Measurements from ENCODE around the gene MAP3K21. TPM values are rescaled to one million over a fixed set of nuclear protein-coding genes. Genes with fewer than 3 reads are reported as not detected.

Gene MAP3K21
- polyA plus RNA-seq, 1 of the 3 experiments (the other 2 are of a cell fraction) = 0.33 TPM

- Histone ChIP-seq H3K4me2 (no peak overlapping the region), H3K4me3 (ENCODE audit: low read depth in 2 of 2, low read length in 1 of 2) (no peak overlapping the region), H3K27me3 (ENCODE audit: insufficient read depth) (no peaks in the 10 kb centered on the region), H3K4me1 (ENCODE audit: control insufficient read depth in 1 of 2, insufficient read depth in 2 of 2, low read depth in 1 of 2, low read length in 1 of 2) (no peaks in the 10 kb centered on the region; a peak in 1 of 4 replicates), H3K9ac (no peak overlapping the region), H4K20me1 (ENCODE audit: insufficient read depth) (no peaks in the 10 kb centered on the region), H3K79me2 (ENCODE audit: insufficient read depth) (no peaks in the 10 kb centered on the region), H3K27ac (ENCODE audit: low read depth in 2 of 2, low read length in 1 of 2) (no peak overlapping the region), H2AFZ (ENCODE audit: low read depth) (no peak overlapping the region), H3K36me3 (replicated peaks in 1 of 2; ENCODE audit: control insufficient read depth in 1 of 2, insufficient read depth in 2 of 2, low read length in 1 of 2) (no peaks in the 10 kb centered on the region), H3K9me3 (no peaks in the 10 kb centered on the region), H3K9me2 (no peaks in the 10 kb centered on the region), H3F3A (replicated peaks; ENCODE audit: insufficient read depth) (no peaks in the 10 kb centered on the region)
- WGBS (ENCODE audit: low lambda C conversion rate) = 55% methylated on average over 3 of the region's 3 CpGs
- CTCF ChIA-PET = interaction anchor here (1.1 to 1.3 kb wide), 2 partner anchors 26 to 36 kb away, joined by 3 to 4 read pairs; no protein-coding TSS in a partner anchor
- TF ChIP-seq RXRA (IDR thresholded peaks at IDR 0.05; ENCODE audit: borderline replicate concordance, low read depth) = no peak
- no peak for TF ChIP-seq EP300 (IDR thresholded peaks at IDR 0.05; ENCODE audit: borderline replicate concordance in 1 of 2, low read depth in 1 of 2, low read length in 1 of 2)
- no peak for TF ChIP-seq FOSL2 (IDR thresholded peaks at IDR 0.05; ENCODE audit: borderline replicate concordance, low read depth)
- no peak for TF ChIP-seq MXI1 (IDR thresholded peaks at IDR 0.05; ENCODE audit: low read depth, low read length)
- no peak for TF ChIP-seq SIN3A (IDR thresholded peaks at IDR 0.05; ENCODE audit: borderline replicate concordance, low read depth, low read length)
- no peak for TF ChIP-seq EZH2phosphoT487 (IDR thresholded peaks at IDR 0.05; ENCODE audit: borderline replicate concordance, low read depth)
- TF ChIP-seq TCF12 (IDR thresholded peaks at IDR 0.05) = no peak
- TF ChIP-seq GABPA (IDR thresholded peaks at IDR 0.05; ENCODE audit: low read depth) = no peak
- TF ChIP-seq, protein P1, sequence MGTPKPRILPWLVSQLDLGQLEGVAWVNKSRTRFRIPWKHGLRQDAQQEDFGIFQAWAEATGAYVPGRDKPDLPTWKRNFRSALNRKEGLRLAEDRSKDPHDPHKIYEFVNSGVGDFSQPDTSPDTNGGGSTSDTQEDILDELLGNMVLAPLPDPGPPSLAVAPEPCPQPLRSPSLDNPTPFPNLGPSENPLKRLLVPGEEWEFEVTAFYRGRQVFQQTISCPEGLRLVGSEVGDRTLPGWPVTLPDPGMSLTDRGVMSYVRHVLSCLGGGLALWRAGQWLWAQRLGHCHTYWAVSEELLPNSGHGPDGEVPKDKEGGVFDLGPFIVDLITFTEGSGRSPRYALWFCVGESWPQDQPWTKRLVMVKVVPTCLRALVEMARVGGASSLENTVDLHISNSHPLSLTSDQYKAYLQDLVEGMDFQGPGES (IDR thresholded peaks at IDR 0.05; ENCODE audit: low read depth, low read length) = no peak
- no peak for TF ChIP-seq FOXM1 (IDR thresholded peaks at IDR 0.05; ENCODE audit: low read depth)
- TF ChIP-seq CHD2 (IDR thresholded peaks at IDR 0.05; ENCODE audit: low read length, partially characterized antibody) = no peak
- TF ChIP-seq JUND (IDR thresholded peaks at IDR 0.05) = no peak
- no peak for TF ChIP-seq RCOR1 (IDR thresholded peaks at IDR 0.05; ENCODE audit: low read length)
- no peak for TF ChIP-seq FOXJ3 (CRISPR knock-in tag; IDR thresholded peaks at IDR 0.05)
- TF ChIP-seq MEF2A (IDR thresholded peaks at IDR 0.05; ENCODE audit: borderline replicate concordance, low read depth) = no peak
- no peak for TF ChIP-seq PBX3 (IDR thresholded peaks at IDR 0.05)
- TF ChIP-seq SMC3 (IDR thresholded peaks at IDR 0.05; ENCODE audit: low read depth, low read length) = no peak
- POLR2A ChIA-PET = no interaction called here
- no peak for DNase-seq
These were observed 10.0 kb downstream of the MAP3K21 start for GRCh38 chr1:233337505-233337904.

DNA sequence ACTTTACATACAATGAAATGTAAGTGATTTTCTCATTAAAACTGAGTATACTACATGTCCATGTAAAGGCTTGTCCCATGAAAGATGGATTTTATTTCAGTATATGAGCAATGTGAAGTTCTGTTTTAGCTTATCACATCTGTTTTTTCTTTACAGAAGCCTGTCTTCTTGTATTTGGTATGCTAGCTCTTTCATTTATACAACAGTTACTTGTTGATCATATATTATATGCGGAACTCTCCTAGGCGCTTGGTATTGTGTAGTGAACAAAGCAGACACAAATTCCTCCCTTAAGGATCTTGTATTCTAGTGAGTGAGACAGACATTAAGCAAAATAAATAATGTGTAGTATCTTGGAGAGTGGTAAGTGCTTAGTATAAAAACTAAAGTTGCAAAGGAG, 10.6 kb downstream of the MAP3K21 start:
- Histone ChIP-seq H4K20me1 (ENCODE audit: insufficient read depth) (no peaks in the 10 kb centered on the region), H3K9ac (no peak overlapping the region), H3K9me2 (no peaks in the 10 kb centered on the region), H3F3A (replicated peaks; ENCODE audit: insufficient read depth) (no peaks in the 10 kb centered on the region), H2AFZ (ENCODE audit: low read depth) (no peak overlapping the region), H3K79me2 (ENCODE audit: insufficient read depth) (no peaks in the 10 kb centered on the region), H3K27ac (ENCODE audit: low read depth in 2 of 2, low read length in 1 of 2) (no peak overlapping the region), H3K4me2 (no peak overlapping the region), H3K4me1 (ENCODE audit: control insufficient read depth in 1 of 2, insufficient read depth in 2 of 2, low read depth in 1 of 2, low read length in 1 of 2) (no peaks in the 10 kb centered on the region; a peak in 1 of 4 replicates), H3K9me3 (no peaks in the 10 kb centered on the region), H3K27me3 (ENCODE audit: insufficient read depth) (no peaks in the 10 kb centered on the region), H3K4me3 (ENCODE audit: low read depth in 2 of 2, low read length in 1 of 2) (no peak overlapping the region), H3K36me3 (replicated peaks in 1 of 2; ENCODE audit: control insufficient read depth in 1 of 2, insufficient read depth in 2 of 2, low read length in 1 of 2) (no peaks in the 10 kb centered on the region)
- POLR2A ChIA-PET = no interaction called here
- CTCF ChIA-PET = interaction anchor here (1.1 to 1.3 kb wide), 2 partner anchors 26 to 37 kb away, joined by 3 to 4 read pairs; no protein-coding TSS in a partner anchor
- TF ChIP-seq RXRA (IDR thresholded peaks at IDR 0.05; ENCODE audit: borderline replicate concordance, low read depth) = no peak
- no peak for TF ChIP-seq PBX3 (IDR thresholded peaks at IDR 0.05)
- TF ChIP-seq RCOR1 (IDR thresholded peaks at IDR 0.05; ENCODE audit: low read length) = no peak
- no peak for TF ChIP-seq CHD2 (IDR thresholded peaks at IDR 0.05; ENCODE audit: low read length, partially characterized antibody)
- TF ChIP-seq, protein P2, sequence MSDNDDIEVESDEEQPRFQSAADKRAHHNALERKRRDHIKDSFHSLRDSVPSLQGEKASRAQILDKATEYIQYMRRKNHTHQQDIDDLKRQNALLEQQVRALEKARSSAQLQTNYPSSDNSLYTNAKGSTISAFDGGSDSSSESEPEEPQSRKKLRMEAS (IDR thresholded peaks at IDR 0.05; ENCODE audit: low read depth) = no peak
- TF ChIP-seq RFX5 (IDR thresholded peaks at IDR 0.05; ENCODE audit: low read length) = no peak
- TF ChIP-seq POLR2AphosphoS5 (IDR thresholded peaks at IDR 0.05; ENCODE audit: low read depth, low read length) = no peak
- TF ChIP-seq, protein P3, sequence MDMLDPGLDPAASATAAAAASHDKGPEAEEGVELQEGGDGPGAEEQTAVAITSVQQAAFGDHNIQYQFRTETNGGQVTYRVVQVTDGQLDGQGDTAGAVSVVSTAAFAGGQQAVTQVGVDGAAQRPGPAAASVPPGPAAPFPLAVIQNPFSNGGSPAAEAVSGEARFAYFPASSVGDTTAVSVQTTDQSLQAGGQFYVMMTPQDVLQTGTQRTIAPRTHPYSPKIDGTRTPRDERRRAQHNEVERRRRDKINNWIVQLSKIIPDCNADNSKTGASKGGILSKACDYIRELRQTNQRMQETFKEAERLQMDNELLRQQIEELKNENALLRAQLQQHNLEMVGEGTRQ (IDR thresholded peaks at IDR 0.05; ENCODE audit: borderline replicate concordance, low read depth, low read length) = no peak
- TF ChIP-seq GATA2 (CRISPR knock-in tag; IDR thresholded peaks at IDR 0.05) = no peak
- no peak for TF ChIP-seq SIN3A (IDR thresholded peaks at IDR 0.05; ENCODE audit: borderline replicate concordance, low read depth, low read length)
- TF ChIP-seq ELF1 (IDR thresholded peaks at IDR 0.05) = no peak
- TF ChIP-seq, protein P1 (IDR thresholded peaks at IDR 0.05; ENCODE audit: low read depth, low read length) = no peak
- no peak for TF ChIP-seq FOXJ3 (CRISPR knock-in tag; IDR thresholded peaks at IDR 0.05)
- no peak for TF ChIP-seq FOXM1 (IDR thresholded peaks at IDR 0.05; ENCODE audit: low read depth)
- TF ChIP-seq EZH2phosphoT487 (IDR thresholded peaks at IDR 0.05; ENCODE audit: borderline replicate concordance, low read depth) = no peak
- DNase-seq = no peak
- WGBS (ENCODE audit: low lambda C conversion rate) = 89% methylated on average over 2 of the region's 2 CpGs

All from SK-N-SH (cell line).